NOMO-1 treated with DMSO at 0.1 percent for 48 hours (cell line): ENCODE measurements around the gene TIA1.

Experiments used
- DNase-seq: peaks from one replicate; lab custom pipeline; 2025; ENCODE audit not compliant: unreplicated experiment; lab: John Stamatoyannopoulos, UW

The TIA1 gene

DNA sequence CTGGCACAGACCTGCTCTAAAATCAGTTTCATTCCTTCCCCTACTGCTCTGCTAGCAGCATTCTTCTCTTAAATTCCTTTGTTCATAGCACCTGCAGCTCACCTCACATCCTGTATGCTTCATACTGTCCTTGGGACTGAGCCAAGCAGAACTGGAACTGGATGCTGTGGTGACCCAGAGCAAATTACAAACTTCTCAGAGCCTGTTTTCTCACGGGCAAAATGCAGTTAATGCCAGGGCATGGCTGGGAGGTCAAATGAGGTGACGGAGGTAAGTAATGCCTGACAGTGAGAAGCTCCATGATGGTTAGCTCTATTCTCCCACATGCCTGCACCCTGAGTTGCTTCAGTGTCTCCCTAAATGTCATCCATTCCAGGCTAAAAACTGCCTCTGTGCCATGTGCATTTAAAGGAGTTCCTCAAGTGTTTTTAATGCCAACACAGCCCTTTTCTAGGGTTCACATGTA, 87.3 kb downstream of the TIA1 start:
- DNase-seq = no peak

DNA sequence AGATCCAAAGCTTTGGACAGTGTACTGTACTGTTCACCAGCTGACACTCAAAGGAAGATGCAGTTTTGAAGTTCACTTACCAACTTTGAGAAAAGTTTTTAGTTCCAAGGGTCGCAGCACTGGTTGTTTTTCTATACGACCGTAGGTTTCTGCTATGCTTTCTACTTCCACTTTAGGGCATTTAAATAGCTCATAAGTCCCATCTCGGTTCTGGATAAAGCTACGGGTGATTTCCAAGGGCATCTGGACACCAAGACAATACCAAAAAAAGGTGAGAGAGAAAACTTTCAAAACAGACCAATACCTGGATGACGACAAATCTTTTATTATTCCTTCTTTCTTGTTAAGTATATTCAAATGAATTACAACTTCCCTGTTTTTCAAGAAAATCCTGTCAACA, 87.9 kb downstream of the TIA1 start:
- DNase-seq = no peak
